SK-N-SH (cell line): Measurements from ENCODE around the gene EXOC3.

Experiments used
- CTCF ChIP-seq: fragments of 200-600 bp; sonication (generic); IDR thresholded peaks from 2 replicates; pipeline ENCODE4 v1.6.1; 2017; ENCODE audit warnings: antibody characterized with exemption, mild to moderate bottlenecking, moderate library complexity
- EP300 ChIP-seq, 2 experiments: IDR thresholded peaks; 2 replicates each; pipeline versions ENCODE4 v1.4.0 to v1.6.1; 2012; ENCODE audit warnings: borderline replicate concordance in 1 of 2, low read depth in 1 of 2, low read length in 1 of 2
- EZH2phosphoT487 ChIP-seq: fragments of 200-600 bp; sonication (generic); IDR thresholded peaks from 2 replicates; pipeline ENCODE4 v1.6.1; 2017; ENCODE audit warnings: low read depth, mixed run types, mild to moderate bottlenecking, antibody characterized with exemption, moderate library complexity, borderline replicate concordance
- MXI1 ChIP-seq: IDR thresholded peaks from 2 replicates; pipeline ENCODE4 v1.6.1; 2012; ENCODE audit warnings: mild to moderate bottlenecking, low read depth, low read length, improper control_type of control experiment
- POLR2AphosphoS5 ChIP-seq: IDR thresholded peaks from 2 replicates; pipeline ENCODE4 v1.6.1; 2012; ENCODE audit warnings: low read depth, low read length
- REST ChIP-seq: IDR thresholded peaks from 2 replicates; pipeline ENCODE4 v1.6.1; 2012; ENCODE audit warnings: mild to moderate bottlenecking, low read depth, low read length, moderate library complexity
- RFX5 ChIP-seq: IDR thresholded peaks from 2 replicates; pipeline ENCODE4 v1.6.1; 2012; ENCODE audit warnings: mild to moderate bottlenecking, improper control_type of control experiment, low read length
- SIN3A ChIP-seq: IDR thresholded peaks from 2 replicates; pipeline ENCODE4 v1.6.1; 2012; ENCODE audit warnings: low read depth, mild to moderate bottlenecking, low read length, moderate library complexity, borderline replicate concordance
- TAF1 ChIP-seq: IDR thresholded peaks from 2 replicates; pipeline ENCODE4 v1.6.1; 2012; ENCODE audit warnings: low read depth, mild to moderate bottlenecking, low read length, moderate library complexity, borderline replicate concordance
- TCF12 ChIP-seq: IDR thresholded peaks from 2 replicates; pipeline ENCODE4 v1.4.0; 2012

GRCh38 chr5:497871-498509, 55.0 kb downstream of the EXOC3 start:
- TF ChIP-seq CTCF (no peak), REST (no peak), POLR2AphosphoS5 (no peak), EP300 (IDR thresholded peaks at IDR 0.05; ENCODE audit: borderline replicate concordance in 1 of 2, low read depth in 1 of 2, low read length in 1 of 2) (no peak), SIN3A (no peak), RFX5 (no peak), TAF1 (no peak), TCF12 (no peak), EZH2phosphoT487 (no peak), MXI1 (no peak)
